Inflammatory macrophage treated with lipopolysaccharide for 1 hour (primary cell): ENCODE data around the gene CMKLR1.
A peak's percentile ranks its signal among the peaks of the same experiment; 100 is the strongest.

Source experiments
- DNase-seq, 2 donors: peaks; one replicate each; pipeline ENCODE4 v3.0.0-alpha.2; 2020 to 2022

CMKLR1 gene

GRCh38 chr12:108338915-108339657 lies at the start of gene CMKLR1:
Gene CMKLR1, minus strand, starts transcription at chr12:108339311. Its CDS starts 45,720 bp downstream, at chr12:108293591.
- no peak for DNase-seq

DNA sequence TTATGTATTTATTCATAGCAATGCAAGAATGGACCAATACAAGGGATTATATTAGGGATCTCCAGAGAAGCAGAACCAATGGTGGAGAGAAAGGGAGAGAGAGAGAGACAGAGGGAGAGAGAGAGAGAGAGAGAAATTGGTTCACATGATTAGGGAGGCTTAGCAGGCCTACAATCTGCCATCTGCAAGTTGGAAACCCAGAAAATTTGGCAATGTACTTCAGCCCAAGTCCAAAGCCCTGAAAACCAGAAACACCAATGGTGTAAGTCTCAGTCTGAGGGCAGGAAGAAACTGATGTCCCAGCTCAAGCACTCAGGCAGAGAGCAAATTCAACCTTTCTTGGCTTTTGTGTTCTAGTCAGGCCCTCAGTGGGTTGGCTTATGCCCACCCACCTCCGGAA lies 48.7 kb upstream of the CMKLR1 start:
- no peak for DNase-seq

- peak; percentile 23 to 35 for DNase-seq
These were observed 47.7 kb upstream of the CMKLR1 start for GRCh38 chr12:108386709-108387360.

- DNase-seq, result no peak
These were observed 43.3 kb upstream of the CMKLR1 start for GRCh38 chr12:108382437-108382801.

- DNase-seq, result peak in 1 of 2 donors; percentile 24
These were observed 42.8 kb upstream of the CMKLR1 start for GRCh38 chr12:108381787-108382436.

DNA sequence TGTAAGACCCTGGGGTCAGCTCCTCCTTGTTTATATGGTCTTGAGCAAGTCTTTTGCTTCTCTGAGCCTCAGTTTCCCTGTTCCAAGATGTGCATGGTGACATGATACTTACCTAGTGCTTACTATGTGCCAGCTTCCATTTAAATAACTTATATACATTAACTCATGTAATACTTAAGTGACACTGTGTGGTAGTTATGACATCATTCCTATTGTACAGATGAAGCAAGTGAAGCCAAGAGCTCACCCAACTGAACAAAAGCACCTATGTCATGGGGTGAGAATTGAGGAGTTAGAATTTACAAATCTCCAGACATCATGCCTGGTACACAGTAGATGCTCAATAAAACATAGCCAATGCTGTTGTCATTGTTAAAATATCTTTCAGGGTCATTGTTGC lies 41.3 kb upstream of the CMKLR1 start:
- DNase-seq, result no peak

- no peak for DNase-seq
These were observed 40.7 kb upstream of the CMKLR1 start for GRCh38 chr12:108379823-108380222.

DNA sequence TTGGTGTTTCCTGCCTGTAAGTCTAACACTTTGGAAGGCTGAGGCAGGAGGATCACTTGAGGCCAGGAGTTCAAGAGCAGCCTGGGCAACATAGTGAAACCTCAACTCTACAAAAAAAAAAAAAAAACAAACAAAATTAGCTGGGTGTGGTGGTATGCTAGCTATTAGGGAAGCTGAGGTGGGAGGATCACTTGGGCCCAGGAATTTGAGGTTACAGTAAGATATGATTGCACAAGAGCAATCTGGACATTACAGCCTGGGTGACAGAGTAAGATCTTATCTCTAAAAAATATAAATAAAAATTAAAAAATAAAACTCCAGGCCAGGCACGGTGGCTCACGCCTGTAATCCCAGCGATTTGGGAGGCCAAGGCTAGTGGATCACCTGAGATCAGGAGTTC lies 39.8 kb upstream of the CMKLR1 start:
- peak; percentile 14 to 16 for DNase-seq

- no peak for DNase-seq
These were observed 38.1 kb upstream of the CMKLR1 start for GRCh38 chr12:108377260-108377659.

DNA sequence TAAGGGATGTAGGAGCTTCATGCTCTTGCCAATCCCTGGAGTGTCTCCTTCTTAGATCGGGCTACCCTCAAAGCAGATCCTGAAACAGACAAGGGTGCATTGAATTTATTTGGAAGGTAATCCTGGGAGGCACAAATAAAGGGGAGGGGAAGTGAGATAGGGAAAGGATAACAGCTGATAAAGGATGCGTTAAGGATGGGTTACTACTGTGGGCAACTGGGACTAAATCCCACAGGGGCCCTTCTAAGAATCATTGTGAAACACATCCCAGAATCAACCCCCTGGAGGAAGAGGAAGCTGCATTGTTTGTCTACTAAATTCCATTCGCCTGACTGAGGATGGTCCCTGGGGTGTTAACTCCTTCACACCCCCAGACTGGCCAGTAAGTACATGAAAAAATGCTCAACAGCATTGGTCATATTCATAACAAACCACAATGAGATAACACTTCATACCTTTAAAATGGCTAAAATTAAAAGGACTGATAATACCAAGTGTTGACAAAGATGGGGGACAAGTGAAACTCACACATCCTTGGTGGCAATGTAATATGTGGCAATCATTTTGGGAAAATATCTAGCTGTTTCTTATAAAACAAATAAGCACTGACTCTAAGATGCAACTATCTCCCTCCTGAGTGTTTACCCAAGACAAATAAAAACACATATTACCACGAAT lies 37.0 kb upstream of the CMKLR1 start:
- DNase-seq, result no peak

DNA sequence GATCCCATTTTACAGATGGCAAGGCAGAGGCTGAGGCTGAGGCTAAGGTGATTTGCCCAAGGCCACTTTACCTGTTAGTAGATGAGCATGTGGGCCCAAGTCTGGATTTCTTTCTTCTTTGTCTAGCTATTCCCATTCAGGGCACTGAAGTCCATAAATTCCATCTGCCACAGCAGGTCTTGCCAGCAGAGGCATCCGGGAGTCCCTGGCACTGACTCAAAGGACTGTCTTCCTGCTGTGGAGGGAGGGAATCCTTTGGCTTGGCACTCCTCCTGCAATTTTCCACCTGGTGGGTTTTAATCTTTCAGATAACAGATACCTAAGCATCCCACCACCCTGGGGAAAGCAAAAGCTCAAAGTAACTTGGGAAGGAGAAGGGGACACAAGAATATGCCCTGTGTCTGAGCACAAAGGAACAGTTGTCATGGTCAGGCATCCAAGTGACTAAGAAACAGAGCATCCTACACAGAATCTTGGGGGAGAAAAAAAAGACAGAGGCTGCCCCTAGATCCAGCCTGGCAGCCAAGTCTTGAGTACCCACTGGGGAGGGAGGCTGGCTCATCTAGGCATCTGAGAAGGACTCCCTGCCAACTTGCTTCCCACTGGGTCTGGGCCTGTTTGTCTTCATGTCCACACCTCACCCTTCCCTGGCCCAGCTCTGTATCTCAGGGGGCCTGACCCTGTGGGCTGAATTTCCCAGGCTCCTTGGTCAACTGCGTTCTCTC lies 35.6 kb upstream of the CMKLR1 start:
- no peak for DNase-seq

DNA sequence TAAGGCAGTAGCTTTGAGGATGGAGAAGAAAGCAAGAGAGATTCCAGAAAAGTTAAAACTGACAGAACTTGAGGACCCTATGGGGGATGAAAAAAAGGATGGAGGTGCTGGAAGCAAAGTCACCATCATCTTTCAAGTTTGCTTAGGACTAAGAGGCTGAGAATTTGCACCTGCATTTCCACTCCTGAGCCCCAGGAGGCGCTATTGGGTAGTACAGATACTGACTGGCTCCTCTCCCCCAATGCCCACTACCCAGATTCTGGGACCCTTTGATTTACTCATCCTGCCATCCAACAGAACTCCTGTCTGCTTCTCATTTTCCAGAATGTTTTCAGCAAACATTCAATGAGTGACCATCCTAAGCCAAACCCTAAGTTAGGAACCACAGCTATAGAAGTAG lies 34.0 kb upstream of the CMKLR1 start:
- DNase-seq, result no peak

GRCh38 chr12:108371801-108372344 lies 32.8 kb upstream of the CMKLR1 start:
- peak in 1 of 2 donors; percentile 20 for DNase-seq

DNA sequence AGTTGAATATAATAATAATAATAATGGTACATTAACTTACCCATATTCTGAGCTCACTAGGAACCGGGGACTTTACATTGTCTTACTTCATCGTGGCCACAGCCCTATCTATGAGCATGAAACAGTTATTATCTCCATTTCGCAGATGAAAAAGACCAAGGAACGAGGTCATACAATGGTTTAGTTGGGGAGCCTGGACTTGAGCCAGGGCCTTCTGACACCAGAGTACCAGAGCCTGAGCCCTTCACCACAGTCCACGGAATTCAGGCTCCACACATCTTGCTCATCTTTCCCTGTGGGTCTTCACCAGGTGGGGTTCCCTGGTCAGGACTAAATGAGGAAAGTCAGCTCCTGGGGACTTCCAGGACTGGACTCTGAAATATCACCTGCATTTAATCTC lies 31.3 kb upstream of the CMKLR1 start:
- no peak for DNase-seq

DNA sequence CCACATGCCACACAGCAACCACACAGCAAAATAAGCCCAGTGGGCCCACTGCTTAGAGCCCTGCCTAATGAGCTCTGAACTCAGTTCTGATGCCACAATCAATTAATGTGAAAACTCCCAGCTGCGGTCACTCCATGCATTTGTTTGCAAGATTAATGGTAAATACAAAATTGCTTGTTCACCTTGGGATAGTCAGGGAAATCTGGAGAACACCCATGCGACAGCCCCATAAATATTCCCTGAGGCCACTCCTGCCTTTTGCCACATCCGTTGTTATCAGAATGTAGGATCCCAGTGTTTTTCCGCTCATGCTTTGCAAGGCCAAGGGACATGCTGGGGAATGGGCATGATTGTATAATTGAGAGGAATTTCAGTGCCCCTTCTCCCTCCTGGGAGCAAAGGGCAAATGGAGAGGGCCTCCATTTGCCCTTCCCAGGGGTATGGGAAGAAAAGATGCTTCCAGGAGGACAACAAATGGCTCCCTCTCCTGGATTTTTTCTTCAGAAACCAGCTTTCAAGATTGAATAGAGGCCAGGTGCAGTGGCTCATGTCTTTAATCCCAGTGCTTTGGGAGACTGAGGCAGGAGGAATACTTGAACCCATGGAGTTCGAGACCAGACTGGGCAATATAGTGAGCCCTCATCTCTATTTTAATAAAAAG lies 30.8 kb upstream of the CMKLR1 start:
- no peak for DNase-seq

DNA sequence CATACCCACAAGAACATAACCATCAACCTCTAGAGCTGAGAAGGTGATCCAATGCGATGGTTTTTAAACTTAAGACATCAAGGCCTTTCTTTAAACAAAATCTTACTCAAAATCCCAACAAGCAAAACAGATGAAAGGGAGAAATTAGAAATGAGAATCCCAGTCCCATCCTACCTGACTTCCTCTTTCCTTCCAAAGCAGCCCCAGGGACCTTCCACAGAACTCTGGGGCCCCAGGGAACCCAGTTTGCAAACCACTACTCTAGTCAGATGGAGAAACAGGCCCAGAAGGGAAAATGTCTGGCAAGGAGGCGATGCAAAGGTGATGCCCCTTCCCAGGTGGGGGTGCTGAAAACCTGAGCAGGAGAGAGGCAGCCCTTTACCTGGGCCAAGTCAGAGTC lies 29.0 kb upstream of the CMKLR1 start:
- DNase-seq, result peak; percentile 16 to 19

- DNase-seq, result peak; percentile 93 to 95
These were observed 28.3 kb upstream of the CMKLR1 start for GRCh38 chr12:108367436-108367835.

DNA sequence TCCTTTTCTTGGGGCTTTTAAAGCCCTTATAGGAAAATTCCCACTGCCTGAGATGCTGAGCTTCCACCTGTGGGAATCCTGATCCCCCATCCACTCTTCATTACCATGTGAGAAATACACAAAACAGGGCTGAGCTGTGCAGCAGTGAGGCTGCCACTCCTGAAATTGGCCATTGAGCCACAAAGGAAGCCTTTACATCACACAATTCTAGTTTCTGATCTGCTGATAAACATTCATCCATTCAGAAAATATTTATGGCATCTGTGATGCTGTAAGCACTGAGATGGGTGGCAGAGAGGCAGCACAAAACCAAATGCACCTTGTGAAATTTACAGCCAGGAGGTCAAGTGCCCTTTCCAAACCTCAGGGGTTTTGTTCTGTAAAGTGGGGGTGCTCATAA lies 26.2 kb upstream of the CMKLR1 start:
- DNase-seq, result no peak

- DNase-seq, result no peak
These were observed 25.8 kb upstream of the CMKLR1 start for GRCh38 chr12:108364879-108365278.

- no peak for DNase-seq
These were observed 24.5 kb upstream of the CMKLR1 start for GRCh38 chr12:108363565-108363964.

- DNase-seq, result no peak
These were observed 24.1 kb upstream of the CMKLR1 start for GRCh38 chr12:108363165-108363564.

DNA sequence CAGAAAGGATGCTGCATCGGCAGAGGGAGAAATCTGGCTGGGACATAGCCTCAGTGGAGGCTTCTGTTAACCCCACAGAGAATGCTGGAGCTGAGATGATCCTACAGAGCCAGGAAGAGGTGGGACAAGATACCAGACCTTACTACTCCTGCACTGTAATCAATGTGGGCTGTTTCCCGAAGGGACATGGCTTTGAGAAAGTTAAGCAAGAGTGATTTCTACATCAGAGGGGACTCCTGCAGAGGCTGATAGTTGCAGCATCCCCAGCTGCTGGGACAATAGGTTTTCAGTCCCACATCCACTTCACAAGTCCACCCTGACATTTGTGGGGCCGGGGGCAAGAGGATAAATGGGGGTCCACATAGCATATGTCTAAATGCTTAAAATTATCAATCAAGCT lies 22.5 kb upstream of the CMKLR1 start:
- DNase-seq, result peak; percentile 48 to 72
